ENCODE results near the gene ZMYM2. TPM values are rescaled to one million over a fixed set of nuclear protein-coding genes. Genes with fewer than 3 reads are reported as not detected.
"Not testable (repeated sequence)": the region's sequence is repeated elsewhere in the genome, so short reads cannot be mapped to it uniquely, and the experiment has no call there.

The ZMYM2 gene
- total RNA-seq, 2 experiments from 2014 or later: 79.2 to 82.0 TPM

DNA sequence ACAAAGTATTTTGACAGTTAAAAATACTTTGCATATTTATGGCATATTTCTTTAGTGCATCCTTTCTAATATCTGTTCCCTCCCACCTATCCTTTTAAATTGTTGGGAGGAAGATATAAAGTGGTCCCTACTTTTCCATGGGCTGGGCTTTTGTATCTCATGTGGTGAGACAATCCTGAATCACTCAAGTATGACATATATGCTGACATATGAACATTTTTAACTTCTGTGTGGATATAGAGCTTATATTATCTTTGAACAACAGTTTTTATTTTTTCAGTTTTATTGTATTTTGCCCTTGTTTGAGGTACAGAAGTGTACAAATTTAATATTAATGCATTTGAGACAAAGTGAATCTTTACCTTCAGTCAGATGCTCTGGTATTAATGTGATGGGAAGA lies 3.4 kb downstream of the ZMYM2 start:
- Mint-ChIP-seq H3K4me3 (peak overlapping the region; percentile 21), H3K36me3 (ENCODE audit: low read depth) (peaks cover 39% of the 10 kb centered on the region), H3K27ac (no peak overlapping the region)

DNA sequence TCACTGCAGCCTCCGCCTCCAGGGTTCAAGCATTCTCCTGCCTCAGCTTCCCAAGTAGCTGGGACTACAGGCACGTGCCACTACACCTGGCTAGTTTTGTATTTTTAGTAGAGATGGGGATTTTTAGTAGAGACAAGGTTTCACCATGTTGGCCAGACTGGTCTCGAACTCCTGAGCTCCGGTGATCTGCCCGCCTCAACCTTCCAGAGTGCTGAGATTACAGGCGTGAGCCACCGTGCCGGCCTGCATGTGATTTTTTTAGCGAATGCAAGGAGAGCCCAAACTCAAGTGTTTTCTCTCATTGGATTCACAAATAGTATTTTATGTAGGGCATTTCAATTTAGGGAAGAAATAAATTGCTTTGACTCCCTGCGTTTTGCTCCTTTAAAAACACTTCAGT lies 4.4 kb downstream of the ZMYM2 start:
- no peak for ATAC-seq
- DNase-seq: no peak
- intact Hi-C loops (cut with micrococcal nuclease): loop anchor here (5.0 to 10.0 kb wide), 2 partner anchors 101 to 178 kb away; partner anchors contain the start of genes PSPC1 and ZMYM5
- TF ChIP-seq, protein P1, sequence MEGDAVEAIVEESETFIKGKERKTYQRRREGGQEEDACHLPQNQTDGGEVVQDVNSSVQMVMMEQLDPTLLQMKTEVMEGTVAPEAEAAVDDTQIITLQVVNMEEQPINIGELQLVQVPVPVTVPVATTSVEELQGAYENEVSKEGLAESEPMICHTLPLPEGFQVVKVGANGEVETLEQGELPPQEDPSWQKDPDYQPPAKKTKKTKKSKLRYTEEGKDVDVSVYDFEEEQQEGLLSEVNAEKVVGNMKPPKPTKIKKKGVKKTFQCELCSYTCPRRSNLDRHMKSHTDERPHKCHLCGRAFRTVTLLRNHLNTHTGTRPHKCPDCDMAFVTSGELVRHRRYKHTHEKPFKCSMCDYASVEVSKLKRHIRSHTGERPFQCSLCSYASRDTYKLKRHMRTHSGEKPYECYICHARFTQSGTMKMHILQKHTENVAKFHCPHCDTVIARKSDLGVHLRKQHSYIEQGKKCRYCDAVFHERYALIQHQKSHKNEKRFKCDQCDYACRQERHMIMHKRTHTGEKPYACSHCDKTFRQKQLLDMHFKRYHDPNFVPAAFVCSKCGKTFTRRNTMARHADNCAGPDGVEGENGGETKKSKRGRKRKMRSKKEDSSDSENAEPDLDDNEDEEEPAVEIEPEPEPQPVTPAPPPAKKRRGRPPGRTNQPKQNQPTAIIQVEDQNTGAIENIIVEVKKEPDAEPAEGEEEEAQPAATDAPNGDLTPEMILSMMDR (IDR thresholded peaks at IDR 0.05): no peak
- H3K36me3 Mint-ChIP-seq (ENCODE audit: low read depth): peaks cover 47% of the 10 kb centered on the region
- H3K9me3 Mint-ChIP-seq: no peaks in the 10 kb centered on the region
- POLR2A ChIA-PET: no interaction called here
- H3K27me3 Mint-ChIP-seq: no peaks in the 10 kb centered on the region
- peaks cover 44% of the 10 kb centered on the region for H3K4me1 Mint-ChIP-seq (ENCODE audit: low read depth)
- H3K4me3 Mint-ChIP-seq: no peak overlapping the region
- CTCF ChIA-PET: no interaction called here
- peak overlapping the region; percentile 25 for H3K27ac Mint-ChIP-seq

More for the DNA sequence above, 3.4 kb downstream of the ZMYM2 start:
- no peaks in the 10 kb centered on the region for H3K9me3 Mint-ChIP-seq
- H3K27me3 Mint-ChIP-seq: no peaks in the 10 kb centered on the region
- peaks cover 37% of the 10 kb centered on the region for H3K4me1 Mint-ChIP-seq (ENCODE audit: low read depth)
- TF ChIP-seq, protein P1 (IDR thresholded peaks at IDR 0.05): no peak
- ATAC-seq (no peak), DNase-seq (no peak)
- intact Hi-C loops (cut with micrococcal nuclease): loop anchor here (5.0 to 10.0 kb wide), 2 partner anchors 100 to 177 kb away; partner anchors contain the start of genes PSPC1 and ZMYM5
- CTCF ChIA-PET: interaction anchor here (1.0 to 1.3 kb wide), 2 partner anchors 11 to 19 kb away, joined by 3 to 4 read pairs; no protein-coding TSS in a partner anchor
- POLR2A ChIA-PET: no interaction called here

DNA sequence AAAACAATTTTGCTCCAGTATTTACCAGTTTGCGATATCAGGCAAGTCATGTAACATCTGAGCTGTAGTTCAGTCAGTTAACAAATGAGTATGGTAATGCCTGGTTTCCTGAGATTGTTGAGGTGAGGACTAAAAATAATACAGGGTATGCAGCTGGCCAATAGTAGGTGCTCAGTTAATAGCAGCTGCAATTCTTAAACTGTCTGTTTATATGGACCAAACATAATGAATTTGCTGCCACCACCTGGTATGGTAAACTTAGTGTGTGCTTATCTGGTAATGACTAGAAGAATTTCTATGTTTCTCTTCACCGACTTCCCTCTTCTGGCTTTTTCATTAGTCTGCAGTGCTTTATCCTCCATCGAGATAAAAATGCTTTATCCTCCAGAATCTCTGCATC lies 9.1 kb downstream of the ZMYM2 start:
- H3K27me3 Mint-ChIP-seq: no peaks in the 10 kb centered on the region
- peaks cover 35% of the 10 kb centered on the region for H3K36me3 Mint-ChIP-seq (ENCODE audit: low read depth)
- ChIA-PET CTCF (no interaction called here), POLR2A (interaction anchor here (0.5 kb wide), 1 partner anchor 39 kb away, joined by 3 read pairs; no protein-coding TSS in a partner anchor)
- no peak overlapping the region for H3K4me3 Mint-ChIP-seq
- ATAC-seq: no peak
- peaks cover 34% of the 10 kb centered on the region for H3K4me1 Mint-ChIP-seq (ENCODE audit: low read depth)
- intact Hi-C loops (cut with micrococcal nuclease): loop anchor here (10.0 kb wide), 1 partner anchor 183 kb away; the partner anchor contains the start of gene PSPC1
- no peaks in the 10 kb centered on the region for H3K9me3 Mint-ChIP-seq
- no peak for DNase-seq
- TF ChIP-seq, protein P1 (IDR thresholded peaks at IDR 0.05): no peak
- no peak overlapping the region for H3K27ac Mint-ChIP-seq

DNA sequence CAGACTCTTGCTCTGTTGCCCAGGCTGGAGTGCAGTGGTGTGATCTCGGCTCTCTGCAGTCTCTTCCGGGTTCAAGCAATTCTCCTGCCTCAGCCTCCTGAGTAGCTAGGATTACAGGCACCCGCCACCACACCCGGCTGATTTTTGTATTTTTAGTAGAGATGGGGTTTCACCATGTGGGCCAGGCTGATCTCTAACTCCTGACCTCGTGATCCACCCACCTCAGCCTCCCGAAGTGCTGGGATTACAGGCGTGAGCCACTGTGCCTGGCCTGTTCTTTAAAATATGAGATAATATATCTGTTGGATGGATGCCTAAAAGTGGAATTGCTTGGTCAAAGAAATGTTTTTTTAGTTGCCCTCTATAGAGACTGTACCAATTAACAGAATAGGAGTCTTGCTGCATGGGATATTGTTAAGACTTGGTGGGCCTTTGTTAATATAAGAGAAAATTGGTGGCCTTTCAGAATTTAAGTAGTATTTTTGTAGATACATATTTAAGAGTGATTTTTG lies 16.0 kb downstream of the ZMYM2 start:
- DNase-seq; H3K27me3 Mint-ChIP-seq; intact Hi-C loops (cut with micrococcal nuclease); H3K27ac Mint-ChIP-seq; H3K4me3 Mint-ChIP-seq; ATAC-seq; POLR2A ChIA-PET: not testable (repeated sequence)
- peaks cover 23% of the 10 kb centered on the region for H3K4me1 Mint-ChIP-seq (ENCODE audit: low read depth)
- CTCF ChIA-PET: interaction anchor here (2.5 kb wide), 1 partner anchor 11 kb away, joined by 9 read pairs; no protein-coding TSS in a partner anchor
- H3K36me3 Mint-ChIP-seq (ENCODE audit: low read depth): peaks cover 61% of the 10 kb centered on the region
- H3K9me3 Mint-ChIP-seq: peaks cover 15% of the 10 kb centered on the region

DNA sequence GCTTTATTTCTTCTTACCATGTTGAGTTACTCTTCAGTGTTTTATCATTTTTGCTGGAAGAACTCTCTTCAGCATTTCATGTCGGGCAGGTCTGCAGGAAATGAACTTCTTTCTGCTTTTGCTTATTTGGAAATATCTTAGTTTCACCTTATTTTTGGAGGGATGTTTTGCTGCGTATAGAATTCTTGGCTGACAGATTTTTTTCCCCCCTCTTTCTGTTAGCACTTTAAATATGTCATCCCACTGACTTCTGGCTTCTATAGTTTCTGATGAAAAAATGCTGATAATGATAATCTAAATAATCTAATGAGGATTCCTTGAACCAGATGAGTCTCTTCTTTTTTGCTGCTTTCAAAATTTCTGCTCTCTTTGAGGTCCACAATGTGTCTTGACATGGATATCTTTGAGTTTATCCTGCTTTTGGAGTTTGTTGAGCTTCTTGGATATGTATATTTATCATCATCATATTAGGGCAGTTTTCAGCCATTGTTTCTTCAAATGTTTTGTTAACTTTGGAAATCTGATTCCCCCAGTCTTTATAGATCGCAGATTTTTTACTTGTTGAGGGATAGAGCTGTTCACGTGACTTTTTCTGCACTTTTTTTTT lies 20.4 kb downstream of the ZMYM2 start:
- CTCF ChIA-PET: interaction anchor here (1.1 kb wide), 1 partner anchor 19 kb away, joined by 3 read pairs; no protein-coding TSS in a partner anchor
- H3K27ac Mint-ChIP-seq: no peak overlapping the region
- DNase-seq: no peak
- peaks cover 61% of the 10 kb centered on the region for H3K36me3 Mint-ChIP-seq (ENCODE audit: low read depth)
- H3K4me3 Mint-ChIP-seq: no peak overlapping the region
- no peaks in the 10 kb centered on the region for H3K27me3 Mint-ChIP-seq
- intact Hi-C loops (cut with micrococcal nuclease): no loop called here
- H3K9me3 Mint-ChIP-seq: peaks cover 15% of the 10 kb centered on the region
- peaks cover 29% of the 10 kb centered on the region for H3K4me1 Mint-ChIP-seq (ENCODE audit: low read depth)
- POLR2A ChIA-PET: no interaction called here
- TF ChIP-seq, protein P1 (IDR thresholded peaks at IDR 0.05): no peak
- ATAC-seq: no peak

Measured in activated CD8-positive, alpha-beta T cell treated with anti-CD3 and anti-CD28 coated beads for 36 hours (primary cell).